ENCODE data around the gene MICU2. TPM values are rescaled to one million over a fixed set of nuclear protein-coding genes. Genes with fewer than 3 reads are reported as not detected.
"Not testable (repeated sequence)": the region's sequence is repeated elsewhere in the genome, so short reads cannot be mapped to it uniquely, and the experiment has no call there.

Gene MICU2
- total RNA-seq, 1 donor from 2014 or later = 35.7 TPM

DNA sequence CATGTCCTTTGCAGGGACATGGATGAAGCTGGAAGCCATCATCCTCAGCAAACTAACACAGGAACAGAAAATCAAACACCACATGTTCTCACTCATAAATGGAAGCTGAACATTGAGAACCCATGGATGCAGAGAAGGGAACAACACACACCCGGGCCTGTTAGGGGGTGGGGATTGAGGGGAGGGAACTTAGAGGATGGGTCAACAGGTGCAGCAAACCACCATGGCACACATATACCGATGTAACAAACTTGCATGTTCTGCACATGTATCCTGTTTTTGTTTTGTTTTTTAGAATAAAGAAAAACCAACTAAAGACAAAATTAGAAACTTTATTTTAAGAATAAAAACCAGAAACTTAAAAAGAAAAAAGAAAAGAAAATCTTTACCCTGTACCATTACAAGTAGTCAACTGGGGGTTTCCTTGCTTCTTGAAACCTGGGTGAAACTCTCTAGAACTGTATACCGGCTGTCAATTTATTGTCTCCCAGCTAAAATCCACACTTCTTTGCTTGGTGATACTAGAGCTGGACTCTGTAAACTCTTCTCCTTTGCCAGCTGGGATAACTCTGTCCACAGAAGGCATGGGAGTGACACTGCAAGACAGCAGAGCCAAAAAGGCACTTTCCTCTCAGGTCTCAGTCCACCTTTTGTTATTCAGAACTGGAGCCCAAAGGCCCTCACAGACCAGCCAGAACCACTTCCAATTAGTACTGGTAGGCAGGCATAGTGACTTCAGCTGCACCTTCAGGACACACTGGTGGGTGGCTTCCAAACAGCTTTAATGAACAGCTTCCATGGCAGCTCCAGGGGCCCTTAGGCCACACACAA is 9.0 kb downstream of the MICU2 start:
- peaks cover 4% of the 10 kb centered on the region for H3K4me1 Mint-ChIP-seq (ENCODE audit: unreplicated experiment)
- H3K27ac Mint-ChIP-seq = no peak overlapping the region

DNA sequence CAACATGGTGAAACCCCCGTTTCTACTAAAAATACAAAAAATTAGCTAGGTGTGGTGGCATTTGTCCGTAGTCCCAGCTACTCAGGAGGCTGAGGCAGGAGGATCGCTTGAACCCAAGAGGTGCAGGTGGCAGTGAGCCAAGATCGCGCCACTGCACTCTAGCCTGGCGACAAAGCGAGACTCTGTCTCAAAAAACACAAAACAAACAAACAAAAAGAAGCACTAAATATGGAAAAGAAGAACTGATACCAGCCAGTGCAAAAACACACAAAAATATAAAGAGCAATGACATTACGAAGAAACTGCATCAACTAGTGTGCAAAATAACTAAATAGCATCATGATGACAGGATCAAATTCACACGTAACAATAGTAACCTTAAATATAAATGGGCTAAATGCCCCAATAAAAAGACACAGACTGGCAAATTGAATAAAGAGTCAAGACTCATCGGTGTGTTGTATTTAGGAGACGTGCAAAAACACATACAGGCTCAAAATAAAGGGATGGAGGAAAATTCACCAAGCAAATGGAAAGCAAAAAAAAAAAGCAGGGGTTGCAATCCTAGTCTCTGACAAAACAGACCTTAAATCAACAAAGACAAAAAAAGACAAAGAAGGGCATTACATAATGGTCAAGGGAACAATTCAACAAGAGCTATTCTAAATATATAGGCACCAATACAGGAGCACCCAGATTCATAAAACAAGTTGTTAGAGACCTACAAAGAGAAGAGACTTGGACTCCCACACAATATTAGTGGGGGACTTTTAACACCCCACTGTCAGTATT is 13.1 kb downstream of the MICU2 start:
- H3K9me3 Mint-ChIP-seq = peaks cover 23% of the 10 kb centered on the region
- not testable (repeated sequence) for DNase-seq (ENCODE audit: extremely low spot score, unreplicated experiment); H3K27me3 Mint-ChIP-seq; H3K4me1 Mint-ChIP-seq (ENCODE audit: unreplicated experiment); H3K27ac Mint-ChIP-seq; H3K4me3 Mint-ChIP-seq
- H3K36me3 Mint-ChIP-seq = peaks cover 29% of the 10 kb centered on the region

More for the DNA sequence above, 9.0 kb downstream of the MICU2 start:
- no peak for DNase-seq (ENCODE audit: extremely low spot score, unreplicated experiment)
- peaks cover 32% of the 10 kb centered on the region for H3K36me3 Mint-ChIP-seq
- H3K4me3 Mint-ChIP-seq = no peak overlapping the region
- H3K9me3 Mint-ChIP-seq = peaks cover 13% of the 10 kb centered on the region
- TF ChIP-seq CTCF (conservative IDR thresholded peaks at IDR 0.05) = no peak
- H3K27me3 Mint-ChIP-seq = no peaks in the 10 kb centered on the region

DNA sequence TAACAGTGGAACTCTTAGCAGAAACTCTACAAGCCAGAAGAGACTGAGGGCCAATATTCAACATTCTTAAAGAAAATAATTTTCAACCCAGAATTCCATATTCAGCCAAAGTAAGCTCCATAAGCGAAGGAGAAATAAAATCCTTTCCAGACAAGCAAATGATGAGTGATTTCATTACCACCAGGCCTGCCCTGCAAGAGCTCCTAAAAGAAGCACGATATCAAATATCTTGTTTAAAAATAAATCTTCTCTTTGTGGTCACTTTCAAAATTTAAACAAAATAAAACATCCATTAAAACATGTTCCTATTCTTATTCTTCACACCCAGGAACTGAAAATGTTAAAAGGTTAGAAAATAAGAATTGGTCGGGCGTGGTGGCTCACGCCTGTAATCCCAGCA is 13.7 kb downstream of the MICU2 start:
- Mint-ChIP-seq H3K4me1 (ENCODE audit: unreplicated experiment) (peaks cover under 1% of the 10 kb centered on the region), H3K27ac (no peak overlapping the region), H3K36me3 (peaks cover 25% of the 10 kb centered on the region), H3K4me3 (no peak overlapping the region), H3K9me3 (peaks cover 23% of the 10 kb centered on the region), H3K27me3 (no peaks in the 10 kb centered on the region)
- TF ChIP-seq CTCF (conservative IDR thresholded peaks at IDR 0.05) = no peak
- DNase-seq (ENCODE audit: extremely low spot score, unreplicated experiment) = no peak

DNA sequence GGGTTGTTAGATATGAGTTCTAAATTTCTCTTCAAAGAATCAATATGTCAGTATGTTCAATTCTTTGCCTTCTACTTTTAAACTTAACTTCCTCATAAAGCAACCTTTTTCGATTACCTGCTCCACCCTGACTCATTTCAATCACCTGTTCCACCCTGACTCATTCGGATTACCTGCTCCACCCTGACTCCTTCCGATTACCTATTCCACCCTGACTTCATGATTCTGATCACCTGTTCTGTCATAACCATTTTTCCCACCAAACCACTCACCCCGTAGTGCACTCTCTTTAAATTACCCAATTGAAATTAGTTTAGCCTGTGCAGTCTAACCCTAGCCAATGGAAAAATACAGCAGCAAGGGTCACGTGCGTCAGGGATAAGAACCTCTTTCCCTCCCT is 14.5 kb downstream of the MICU2 start:
- Mint-ChIP-seq H3K9me3 (peaks cover 21% of the 10 kb centered on the region), H3K36me3 (peaks cover 23% of the 10 kb centered on the region)
- not testable (repeated sequence) for H3K4me1 Mint-ChIP-seq (ENCODE audit: unreplicated experiment); H3K27ac Mint-ChIP-seq; H3K27me3 Mint-ChIP-seq; H3K4me3 Mint-ChIP-seq; DNase-seq (ENCODE audit: extremely low spot score, unreplicated experiment)

- not testable (repeated sequence) for H3K27ac Mint-ChIP-seq; H3K27me3 Mint-ChIP-seq; DNase-seq (ENCODE audit: extremely low spot score, unreplicated experiment); H3K4me3 Mint-ChIP-seq; H3K4me1 Mint-ChIP-seq (ENCODE audit: unreplicated experiment)
- Mint-ChIP-seq H3K36me3 (peaks cover 12% of the 10 kb centered on the region), H3K9me3 (peaks cover 11% of the 10 kb centered on the region)
These were observed 15.6 kb downstream of the MICU2 start for GRCh38 chr13:21588411-21588810.

GRCh38 chr13:21584973-21585592 is 18.9 kb downstream of the MICU2 start:
- Mint-ChIP-seq H3K27me3 (no peaks in the 10 kb centered on the region), H3K9me3 (peaks cover 16% of the 10 kb centered on the region), H3K4me1 (ENCODE audit: unreplicated experiment) (peaks cover 9% of the 10 kb centered on the region), H3K36me3 (peaks cover 16% of the 10 kb centered on the region), H3K4me3 (no peak overlapping the region), H3K27ac (no peak overlapping the region)
- TF ChIP-seq CTCF (conservative IDR thresholded peaks at IDR 0.05) = no peak
- no peak for DNase-seq (ENCODE audit: extremely low spot score, unreplicated experiment)

Measured in type B pancreatic cell (in vitro differentiated cells).